Transverse colon (tissue), 4 donors: Measurements from ENCODE around the gene NCKAP5.

Source experiments
- CTCF ChIP-seq, 5 experiments: fragments of 200-600 bp in 3 of 5; fragments of 450-650 bp in 2 of 5; sonication (generic) in 3 of 5; IDR thresholded peaks; 1 replicate in 2 of 5; 2 replicates in 3 of 5; pipeline ENCODE4 v1.5.1; 2016 to 2017; ENCODE audit warnings: antibody characterized with exemption in 5 of 5, inconsistent platforms in 3 of 5, mild to moderate bottlenecking in 2 of 5, moderate library complexity in 1 of 5
- EP300 ChIP-seq: sonication (generic); formaldehyde crosslinking; IDR thresholded peaks from one replicate; pipeline ENCODE4 v1.6.1; 2017; ENCODE audit warnings: antibody characterized with exemption, low read depth
- POLR2AphosphoS5 ChIP-seq, 3 donors: sonication (generic); formaldehyde crosslinking; IDR thresholded peaks; one replicate each; pipeline ENCODE4 v1.6.1; 2016; ENCODE audit warnings: antibody characterized with exemption in 3 of 3

DNA sequence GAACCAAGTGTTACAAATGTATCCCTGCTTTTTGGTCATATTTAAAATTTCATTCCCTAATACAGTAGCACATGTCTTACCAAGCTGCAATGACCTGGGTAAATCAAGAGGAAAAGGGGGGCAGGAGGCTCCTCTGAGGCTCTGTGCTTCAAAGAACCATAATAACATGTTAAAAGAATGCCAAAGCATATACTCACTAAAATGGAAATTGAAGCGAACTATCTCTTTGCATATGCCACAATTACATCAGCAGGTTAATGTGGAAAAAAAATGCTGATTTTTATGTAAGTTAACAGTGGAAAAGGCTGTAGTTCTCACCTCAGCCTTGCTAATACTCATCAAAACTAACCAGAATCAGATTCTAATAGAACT lies 37.5 kb upstream of the NCKAP5 start:
- no peak for TF ChIP-seq CTCF (IDR thresholded peaks at IDR 0.05)
- no peak for TF ChIP-seq EP300
- no peak for TF ChIP-seq POLR2AphosphoS5 (IDR thresholded peaks at IDR 0.05)
